HG02981 (cell line): ENCODE measurements around the gene HK1.
A peak's percentile ranks its signal among the peaks of the same experiment; 100 is the strongest.
"Not testable (repeated sequence)": the region's sequence is repeated elsewhere in the genome, so short reads cannot be mapped to it uniquely, and the experiment has no call there.

ENCODE experiments used
- ATAC-seq: cut with Tn5 transposase; IDR thresholded peaks from one replicate; pipeline ENCODE4 v1.9.1; 2021; ENCODE audit warnings: mild to moderate bottlenecking, moderate library complexity; ENCODE audit not compliant: unreplicated experiment

HK1 gene

GRCh38 chr10:69306421-69306820 lies 28.1 kb downstream of the HK1 start:
- no peak for ATAC-seq

GRCh38 chr10:69307434-69307833 lies 29.1 kb downstream of the HK1 start:
- ATAC-seq, result no peak

GRCh38 chr10:69308304-69308703 lies 30.0 kb downstream of the HK1 start:
- ATAC-seq, result not testable (repeated sequence)

GRCh38 chr10:69311309-69311708 lies 33.0 kb downstream of the HK1 start:
- no peak for ATAC-seq

- no peak for ATAC-seq
Observed at GRCh38 chr10:69312528-69312927, 34.2 kb downstream of the HK1 start.

GRCh38 chr10:69315100-69315542 lies 36.8 kb downstream of the HK1 start:
- no peak for ATAC-seq

- no peak for ATAC-seq
Observed at GRCh38 chr10:69315610-69316312, 37.5 kb downstream of the HK1 start.

- ATAC-seq, result no peak
Observed at GRCh38 chr10:69316313-69317059, 38.2 kb downstream of the HK1 start.

GRCh38 chr10:69317175-69317604 lies 38.9 kb downstream of the HK1 start:
- peak; percentile 42 for ATAC-seq

- ATAC-seq, result peak; percentile 19
Observed at GRCh38 chr10:69317626-69318105, 39.4 kb downstream of the HK1 start.

- peak; percentile 78 for ATAC-seq
Observed at GRCh38 chr10:69318106-69318866, 40.0 kb downstream of the HK1 start.

GRCh38 chr10:69318867-69319727 lies 40.8 kb downstream of the HK1 start:
- ATAC-seq, result peak; percentile 19

GRCh38 chr10:69319841-69320316 lies 41.6 kb downstream of the HK1 start:
- ATAC-seq, result no peak

- no peak for ATAC-seq
Observed at GRCh38 chr10:69320521-69320920, 42.2 kb downstream of the HK1 start.

- ATAC-seq, result no peak
Observed at GRCh38 chr10:69321039-69321715, 42.9 kb downstream of the HK1 start.

- ATAC-seq, result no peak
Observed at GRCh38 chr10:69321865-69322264, 43.6 kb downstream of the HK1 start.

- ATAC-seq, result not testable (repeated sequence)
Observed at GRCh38 chr10:69322346-69322745, 44.0 kb downstream of the HK1 start.

- no peak for ATAC-seq
Observed at GRCh38 chr10:69323622-69324021, 45.3 kb downstream of the HK1 start.

- ATAC-seq, result no peak
Observed at GRCh38 chr10:69324583-69324982, 46.3 kb downstream of the HK1 start.
